ENCODE results near the gene FOXO6.

Gene FOXO6

DNA sequence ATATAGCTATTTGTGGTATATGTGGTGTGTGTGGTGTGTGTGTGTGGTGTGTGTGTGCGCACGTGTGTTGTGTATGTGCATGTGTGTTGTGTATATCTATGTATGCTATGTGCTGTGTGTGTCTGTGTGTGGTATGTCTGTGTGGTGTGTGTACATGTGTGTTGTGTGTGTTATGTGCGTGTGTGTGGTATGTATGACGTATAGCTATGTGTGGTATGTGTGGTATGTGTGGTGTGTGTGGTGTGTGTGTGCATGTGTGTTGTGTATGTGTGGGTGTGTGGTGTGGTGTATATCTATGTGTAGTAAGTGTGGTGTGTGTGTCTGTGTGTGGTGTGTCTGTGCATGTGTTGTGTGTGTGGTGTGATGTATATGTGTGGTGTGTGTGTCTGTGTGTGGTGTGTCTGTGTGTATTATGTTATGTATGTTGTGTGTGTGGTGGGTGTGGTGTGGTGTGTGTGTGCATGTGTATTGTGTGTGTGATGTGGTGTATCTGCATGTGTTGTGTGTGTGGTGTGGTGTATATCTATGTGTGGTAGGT, 63.4 kb downstream of the FOXO6 start:
- Histone ChIP-seq H3K4me3 (ENCODE audit: low read depth in 1 of 2, low read length in 2 of 2) (no peak overlapping the region), H3K36me3 (ENCODE audit: control insufficient read depth in 1 of 2, insufficient read depth in 2 of 2, low read length in 2 of 2) (no peaks in the 10 kb centered on the region), H3K9me3 (ENCODE audit: control insufficient read depth in 1 of 2, low read length in 2 of 2) (no peaks in the 10 kb centered on the region), H3K4me1 (ENCODE audit: control insufficient read depth in 1 of 2, insufficient read depth in 2 of 2, low read length in 2 of 2) (no peaks in the 10 kb centered on the region), H3K27ac (ENCODE audit: low read length) (no peak overlapping the region), H3K27me3 (ENCODE audit: low read depth, low read length) (no peaks in the 10 kb centered on the region)

DNA sequence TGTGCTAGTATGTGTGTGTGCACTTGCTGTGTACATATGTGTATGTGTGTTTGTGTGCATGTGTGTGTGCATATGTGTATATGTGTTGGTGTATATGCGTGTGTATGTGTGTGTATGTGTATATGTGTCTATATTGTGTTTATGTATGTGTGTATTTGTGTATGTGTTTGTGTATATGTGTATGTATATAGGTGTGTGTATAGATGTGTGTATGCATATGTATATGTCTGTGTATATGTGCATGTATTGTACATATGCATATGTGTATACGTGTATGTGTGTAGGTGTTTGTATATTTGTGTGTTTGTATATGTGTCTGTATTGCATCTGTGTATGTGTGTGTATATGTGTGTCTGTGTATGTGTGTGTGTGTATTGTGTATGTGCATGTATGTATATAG, 64.1 kb downstream of the FOXO6 start:
- H3K4me1 ChIP-seq (ENCODE audit: control insufficient read depth in 1 of 2, insufficient read depth in 2 of 2, low read length in 2 of 2), result peaks cover 0 to under 1% of the 10 kb centered on the region in 2 donors
- no peak overlapping the region for H3K27ac ChIP-seq (ENCODE audit: low read length)

DNA sequence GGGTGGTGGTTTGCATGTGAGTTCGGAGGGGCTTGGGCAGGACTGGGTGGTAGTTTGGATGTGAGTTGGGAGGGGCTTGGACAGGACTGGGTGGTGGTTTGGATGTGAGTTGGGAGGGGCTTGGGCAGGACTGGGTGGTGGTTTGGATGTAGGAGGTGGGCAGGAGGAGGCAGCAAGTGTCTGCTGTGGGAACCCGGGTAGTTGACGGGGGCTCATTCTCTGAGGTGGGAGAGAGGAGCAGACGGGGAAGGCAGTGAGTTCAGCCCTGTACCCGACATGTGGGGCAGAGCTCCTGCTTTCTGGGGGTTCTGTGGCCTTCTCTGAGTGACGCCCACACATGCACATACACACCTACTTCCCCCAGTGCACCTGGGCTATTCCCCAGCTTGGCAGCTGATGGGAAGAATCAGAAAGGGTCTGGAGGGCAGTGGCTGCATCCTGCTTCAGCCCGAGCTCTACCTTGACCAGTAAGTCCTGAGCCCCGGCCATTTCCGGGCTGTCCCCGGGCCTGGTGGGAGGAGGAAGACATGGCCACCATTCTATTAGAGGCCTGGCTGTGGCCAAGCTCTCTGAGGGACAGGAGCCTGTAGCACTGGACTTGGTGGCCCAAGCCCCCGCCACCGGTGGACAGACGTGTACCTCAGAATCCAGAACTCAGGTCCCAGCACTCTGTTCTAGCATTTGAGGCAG, 65.1 kb downstream of the FOXO6 start:
- Histone ChIP-seq H3K4me1 (ENCODE audit: control insufficient read depth in 1 of 2, insufficient read depth in 2 of 2, low read length in 2 of 2) (peaks cover 0 to 10% of the 10 kb centered on the region in 2 donors), H3K36me3 (ENCODE audit: control insufficient read depth in 1 of 2, insufficient read depth in 2 of 2, low read length in 2 of 2) (no peaks in the 10 kb centered on the region), H3K27ac (ENCODE audit: low read length) (no peak overlapping the region), H3K27me3 (ENCODE audit: low read depth, low read length) (no peaks in the 10 kb centered on the region), H3K9me3 (ENCODE audit: control insufficient read depth in 1 of 2, low read length in 2 of 2) (no peaks in the 10 kb centered on the region), H3K4me3 (ENCODE audit: low read depth in 1 of 2, low read length in 2 of 2) (no peak overlapping the region)

More for the DNA sequence above, 64.1 kb downstream of the FOXO6 start:
- Histone ChIP-seq H3K36me3 (ENCODE audit: control insufficient read depth in 1 of 2, insufficient read depth in 2 of 2, low read length in 2 of 2) (no peaks in the 10 kb centered on the region), H3K27me3 (ENCODE audit: low read depth, low read length) (no peaks in the 10 kb centered on the region), H3K4me3 (ENCODE audit: low read depth in 1 of 2, low read length in 2 of 2) (no peak overlapping the region), H3K9me3 (ENCODE audit: control insufficient read depth in 1 of 2, low read length in 2 of 2) (no peaks in the 10 kb centered on the region)

DNA sequence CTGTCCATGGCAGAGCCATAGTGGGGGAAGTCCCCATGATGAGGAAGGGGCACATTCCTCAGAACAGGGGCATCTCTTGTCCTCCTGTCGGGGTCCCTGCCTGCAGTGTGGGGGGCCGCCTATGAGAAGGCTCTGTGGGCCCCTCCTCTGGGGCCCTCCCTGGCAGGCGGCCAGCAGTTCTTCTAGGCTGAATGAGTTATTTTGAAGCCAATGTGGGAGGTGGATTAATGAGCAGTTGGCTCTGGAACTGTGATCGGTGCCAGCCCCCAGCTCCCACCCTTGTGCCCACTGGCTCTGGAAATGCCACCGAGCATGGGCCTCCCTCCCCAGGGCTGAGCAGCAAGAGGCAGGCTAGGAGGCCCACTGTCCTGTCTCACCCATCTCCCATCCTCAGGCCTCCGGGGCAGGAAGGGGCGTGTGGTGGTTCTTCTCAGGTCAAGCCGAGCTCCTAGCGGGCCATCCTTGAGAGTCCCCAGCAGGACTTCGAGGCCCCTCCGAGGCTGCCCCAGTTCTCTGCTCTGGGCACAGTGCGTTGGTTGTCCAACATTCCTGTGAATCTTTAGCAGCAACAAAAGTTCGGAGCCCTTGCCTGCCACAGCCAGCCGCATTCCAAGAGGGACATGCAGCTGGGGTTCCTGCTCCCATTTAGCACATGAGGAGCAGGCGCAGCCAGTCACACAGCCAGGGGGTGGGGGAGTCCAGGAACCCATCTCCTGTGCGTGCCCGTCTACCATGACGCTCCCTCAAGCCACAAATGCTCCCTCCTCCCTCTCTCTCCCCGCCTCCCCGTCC, 66.1 kb downstream of the FOXO6 start:
- H3K36me3 ChIP-seq (ENCODE audit: control insufficient read depth in 1 of 2, insufficient read depth in 2 of 2, low read length in 2 of 2), result no peaks in the 10 kb centered on the region
- H3K27ac ChIP-seq (ENCODE audit: low read length), result no peak overlapping the region
- H3K4me1 ChIP-seq (ENCODE audit: control insufficient read depth in 1 of 2, insufficient read depth in 2 of 2, low read length in 2 of 2), result peaks cover 0 to 19% of the 10 kb centered on the region in 2 donors
- H3K27me3 ChIP-seq (ENCODE audit: low read depth, low read length), result no peaks in the 10 kb centered on the region
- H3K4me3 ChIP-seq (ENCODE audit: low read depth in 1 of 2, low read length in 2 of 2), result no peak overlapping the region
- no peaks in the 10 kb centered on the region for H3K9me3 ChIP-seq (ENCODE audit: control insufficient read depth in 1 of 2, low read length in 2 of 2)

DNA sequence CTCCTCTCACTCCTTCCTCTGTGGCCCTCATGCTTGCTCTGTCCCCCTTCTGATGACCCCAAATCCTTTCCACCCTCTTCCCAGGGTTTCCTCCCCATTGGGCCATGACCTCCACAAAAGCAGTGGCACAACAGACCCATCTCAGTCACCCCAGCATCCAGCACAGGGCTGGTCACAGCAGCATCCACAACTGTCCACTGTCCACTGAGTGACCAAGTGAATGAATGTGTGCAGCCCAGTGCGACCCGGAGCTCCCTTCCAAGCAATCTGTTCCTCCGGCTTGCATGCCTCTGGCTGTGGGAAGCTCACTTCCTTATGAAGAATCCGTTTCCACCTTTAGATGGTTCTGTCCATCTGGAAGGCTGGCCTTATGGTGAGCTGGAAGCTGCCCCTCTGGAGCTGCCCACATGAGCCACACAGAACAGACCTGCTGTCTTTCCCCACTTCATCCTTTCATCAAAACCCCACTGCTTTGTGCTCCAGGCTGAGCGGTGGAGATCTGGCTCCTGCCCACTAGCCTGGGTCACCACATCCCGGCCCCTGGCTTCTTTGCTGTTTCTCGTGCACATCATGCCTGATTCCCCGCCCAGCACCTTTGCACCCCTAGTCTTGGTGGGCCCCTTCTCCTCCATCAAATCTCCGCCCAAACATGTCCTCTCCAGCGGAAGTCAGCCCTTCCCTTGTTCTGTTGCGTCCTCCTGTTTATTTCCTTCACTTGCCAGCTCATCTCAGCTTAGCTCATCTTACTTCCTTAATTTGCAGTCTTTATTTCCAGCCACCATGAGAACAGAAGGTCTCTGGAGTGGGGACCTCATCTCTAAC, 66.9 kb downstream of the FOXO6 start:
- peaks cover 7 to 27% of the 10 kb centered on the region in 2 donors for H3K4me1 ChIP-seq (ENCODE audit: control insufficient read depth in 1 of 2, insufficient read depth in 2 of 2, low read length in 2 of 2)
- no peak overlapping the region for H3K4me3 ChIP-seq (ENCODE audit: low read depth in 1 of 2, low read length in 2 of 2)
- H3K27me3 ChIP-seq (ENCODE audit: low read depth, low read length), result no peaks in the 10 kb centered on the region
- no peaks in the 10 kb centered on the region for H3K36me3 ChIP-seq (ENCODE audit: control insufficient read depth in 1 of 2, insufficient read depth in 2 of 2, low read length in 2 of 2)
- no peaks in the 10 kb centered on the region for H3K9me3 ChIP-seq (ENCODE audit: control insufficient read depth in 1 of 2, low read length in 2 of 2)
- H3K27ac ChIP-seq (ENCODE audit: low read length), result no peak overlapping the region

DNA sequence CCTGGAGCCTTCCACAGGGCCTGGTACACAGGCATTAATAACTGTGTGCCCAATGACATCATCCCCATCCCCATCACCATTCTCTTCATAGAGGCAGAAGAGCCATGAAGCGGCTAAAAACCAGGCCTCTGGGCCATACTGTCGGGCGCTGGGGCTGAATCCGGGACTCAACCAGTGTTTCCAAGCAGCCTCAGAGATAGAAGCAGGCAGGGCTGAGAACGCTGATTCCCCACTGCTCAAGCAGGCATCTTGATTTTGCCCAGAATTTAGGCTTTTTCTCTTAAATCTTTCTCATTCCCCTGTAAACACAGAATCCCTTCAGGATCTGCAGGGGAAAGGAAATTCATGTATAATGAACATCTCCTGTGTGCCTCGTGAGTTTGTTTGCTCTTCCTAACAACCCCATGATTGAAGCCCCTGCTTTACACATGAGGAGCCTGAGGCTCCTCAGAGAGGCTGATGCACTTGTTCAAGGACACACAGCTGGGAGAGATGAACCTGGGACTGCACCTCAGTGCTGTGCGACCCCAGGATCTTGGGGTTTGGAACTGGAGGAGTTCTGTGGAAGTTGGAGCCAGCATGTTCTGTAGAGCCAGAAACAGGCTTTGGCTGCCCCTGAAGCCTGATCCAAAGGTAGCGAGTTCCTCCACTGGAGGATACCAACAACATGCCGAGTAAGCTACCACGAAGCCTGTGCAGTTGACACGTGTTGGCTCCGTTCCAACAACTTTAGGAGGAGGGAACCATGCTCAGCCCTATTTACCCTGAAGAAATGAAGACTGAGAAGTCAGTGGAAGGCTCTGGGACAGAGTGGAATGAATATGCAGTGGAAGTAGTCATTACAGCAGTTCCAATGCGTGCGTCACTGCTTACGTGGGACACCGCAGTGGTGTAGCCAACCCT, 67.8 kb downstream of the FOXO6 start:
- Histone ChIP-seq H3K27me3 (ENCODE audit: low read depth, low read length) (no peaks in the 10 kb centered on the region), H3K4me3 (ENCODE audit: low read depth in 1 of 2, low read length in 2 of 2) (no peak overlapping the region), H3K9me3 (ENCODE audit: control insufficient read depth in 1 of 2, low read length in 2 of 2) (no peaks in the 10 kb centered on the region), H3K4me1 (ENCODE audit: control insufficient read depth in 1 of 2, insufficient read depth in 2 of 2, low read length in 2 of 2) (peaks cover 14 to 31% of the 10 kb centered on the region in 2 donors), H3K27ac (ENCODE audit: low read length) (no peak overlapping the region), H3K36me3 (ENCODE audit: control insufficient read depth in 1 of 2, insufficient read depth in 2 of 2, low read length in 2 of 2) (no peaks in the 10 kb centered on the region)

DNA sequence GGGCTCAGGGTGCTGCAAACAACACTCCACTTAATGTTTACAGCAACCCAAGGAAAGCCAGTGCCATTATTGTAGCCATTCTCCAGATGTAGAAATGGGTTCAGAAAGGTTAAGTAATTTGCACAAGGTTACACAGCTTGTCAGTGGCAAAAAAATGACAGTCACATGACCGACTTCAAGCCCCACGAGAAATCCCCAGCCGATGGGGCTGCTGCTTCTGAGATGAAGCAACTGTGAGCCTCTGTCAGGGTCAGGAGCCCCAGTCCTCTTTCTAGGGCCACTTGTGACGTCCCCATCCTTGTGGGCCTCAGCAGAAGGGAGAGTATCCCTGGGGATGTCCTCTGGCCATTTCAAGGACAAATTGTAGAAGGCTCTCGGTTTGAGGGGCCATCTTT, 68.4 kb downstream of the FOXO6 start:
- no peaks in the 10 kb centered on the region for H3K9me3 ChIP-seq (ENCODE audit: control insufficient read depth in 1 of 2, low read length in 2 of 2)
- H3K36me3 ChIP-seq (ENCODE audit: control insufficient read depth in 1 of 2, insufficient read depth in 2 of 2, low read length in 2 of 2), result no peaks in the 10 kb centered on the region
- H3K4me3 ChIP-seq (ENCODE audit: low read depth in 1 of 2, low read length in 2 of 2), result no peak overlapping the region
- H3K27me3 ChIP-seq (ENCODE audit: low read depth, low read length), result no peaks in the 10 kb centered on the region
- no peak overlapping the region for H3K27ac ChIP-seq (ENCODE audit: low read length)
- peaks cover 14 to 31% of the 10 kb centered on the region in 2 donors for H3K4me1 ChIP-seq (ENCODE audit: control insufficient read depth in 1 of 2, insufficient read depth in 2 of 2, low read length in 2 of 2)

DNA sequence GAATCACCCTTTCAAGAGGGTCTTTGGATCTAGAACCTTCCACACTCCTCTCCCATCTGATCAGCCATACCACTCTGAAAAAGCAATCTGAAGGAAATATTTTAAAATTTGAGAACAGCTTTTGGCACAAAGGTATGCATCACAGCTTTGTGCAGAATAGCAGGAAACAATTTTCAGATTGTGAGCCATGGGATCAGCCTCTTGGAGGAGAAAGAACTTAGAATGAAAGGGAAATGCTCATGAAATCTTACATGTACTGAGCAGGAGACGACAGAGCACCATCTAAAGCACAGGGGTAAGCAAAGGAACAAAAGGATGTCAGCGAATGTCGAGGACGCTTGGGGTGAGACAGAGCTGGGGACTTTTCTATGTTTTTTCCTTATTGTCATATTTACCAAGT, 68.8 kb downstream of the FOXO6 start:
- H3K27ac ChIP-seq (ENCODE audit: low read length), result no peak overlapping the region
- peaks cover 14 to 31% of the 10 kb centered on the region in 2 donors for H3K4me1 ChIP-seq (ENCODE audit: control insufficient read depth in 1 of 2, insufficient read depth in 2 of 2, low read length in 2 of 2)

DNA sequence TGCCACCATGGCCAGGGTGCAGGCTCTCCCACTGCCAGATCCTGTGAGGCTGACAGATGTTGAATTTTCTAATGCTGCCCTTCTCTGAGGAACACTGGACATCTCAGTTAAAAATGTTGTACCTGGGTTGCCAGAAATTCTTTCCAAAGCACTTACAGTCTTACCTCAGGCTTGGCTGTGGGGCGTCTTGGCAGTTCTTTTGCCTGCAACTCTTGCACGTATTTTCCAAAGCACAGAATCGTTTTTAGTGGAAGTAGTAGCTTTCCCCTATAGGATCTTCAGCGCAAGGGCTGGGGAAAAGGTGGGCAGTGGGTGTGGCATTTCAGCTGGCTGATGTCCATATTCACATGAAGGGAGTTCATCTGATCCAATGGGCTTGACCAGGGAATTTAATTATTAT, 69.3 kb downstream of the FOXO6 start:
- Histone ChIP-seq H3K27me3 (ENCODE audit: low read depth, low read length) (no peaks in the 10 kb centered on the region), H3K36me3 (ENCODE audit: control insufficient read depth in 1 of 2, insufficient read depth in 2 of 2, low read length in 2 of 2) (no peaks in the 10 kb centered on the region), H3K27ac (ENCODE audit: low read length) (no peak overlapping the region), H3K4me3 (ENCODE audit: low read depth in 1 of 2, low read length in 2 of 2) (no peak overlapping the region), H3K4me1 (ENCODE audit: control insufficient read depth in 1 of 2, insufficient read depth in 2 of 2, low read length in 2 of 2) (peaks cover 14 to 31% of the 10 kb centered on the region in 2 donors), H3K9me3 (ENCODE audit: control insufficient read depth in 1 of 2, low read length in 2 of 2) (no peaks in the 10 kb centered on the region)

More for the DNA sequence above, 68.8 kb downstream of the FOXO6 start:
- Histone ChIP-seq H3K4me3 (ENCODE audit: low read depth in 1 of 2, low read length in 2 of 2) (no peak overlapping the region), H3K36me3 (ENCODE audit: control insufficient read depth in 1 of 2, insufficient read depth in 2 of 2, low read length in 2 of 2) (no peaks in the 10 kb centered on the region), H3K9me3 (ENCODE audit: control insufficient read depth in 1 of 2, low read length in 2 of 2) (no peaks in the 10 kb centered on the region), H3K27me3 (ENCODE audit: low read depth, low read length) (no peaks in the 10 kb centered on the region)

DNA sequence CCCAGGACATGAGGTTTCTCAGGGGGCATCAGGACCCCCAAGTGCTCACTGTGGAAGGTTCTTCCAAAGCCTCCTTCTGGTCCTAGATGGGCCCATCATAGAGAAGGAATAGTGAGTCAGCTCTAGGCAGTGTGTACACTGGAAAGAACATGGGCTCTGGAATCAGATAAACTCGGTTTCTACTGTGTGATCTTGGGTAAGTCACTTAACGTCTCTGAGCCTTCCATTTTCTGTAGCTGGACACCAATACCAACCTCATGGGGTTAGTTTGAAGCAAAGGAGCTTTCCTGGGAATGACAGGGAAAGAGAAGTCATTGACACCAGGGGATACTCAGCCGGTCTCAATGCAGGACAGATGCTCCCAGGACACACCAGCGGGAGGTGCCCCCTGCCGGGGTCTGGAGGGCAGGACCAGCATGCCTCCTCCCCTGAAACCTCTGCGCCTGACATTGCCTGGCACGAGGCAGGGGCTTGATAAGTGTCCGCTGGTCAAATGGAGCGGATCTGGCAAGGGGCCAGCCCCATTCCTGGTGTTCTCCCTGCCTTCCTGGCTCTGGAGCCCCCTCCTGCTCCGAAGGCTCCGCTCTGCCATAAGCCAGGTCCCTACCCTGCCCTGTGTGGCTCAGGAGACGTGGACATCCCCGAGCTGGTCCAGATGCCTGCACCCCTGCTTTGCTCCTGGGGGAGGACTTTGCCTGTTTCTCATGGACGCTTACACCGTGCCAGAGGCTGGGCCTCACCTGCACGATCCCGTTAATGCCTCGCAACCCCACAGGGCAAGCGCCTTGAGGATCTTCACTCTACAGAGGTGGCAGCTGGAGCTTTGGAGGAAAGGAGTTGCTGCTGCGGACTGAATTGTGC, 70.5 kb downstream of the FOXO6 start:
- no peaks in the 10 kb centered on the region for H3K27me3 ChIP-seq (ENCODE audit: low read depth, low read length)
- H3K9me3 ChIP-seq (ENCODE audit: control insufficient read depth in 1 of 2, low read length in 2 of 2), result no peaks in the 10 kb centered on the region
- H3K27ac ChIP-seq (ENCODE audit: low read length), result no peak overlapping the region
- H3K4me1 ChIP-seq (ENCODE audit: control insufficient read depth in 1 of 2, insufficient read depth in 2 of 2, low read length in 2 of 2), result peaks cover 14 to 31% of the 10 kb centered on the region in 2 donors
- no peaks in the 10 kb centered on the region for H3K36me3 ChIP-seq (ENCODE audit: control insufficient read depth in 1 of 2, insufficient read depth in 2 of 2, low read length in 2 of 2)
- H3K4me3 ChIP-seq (ENCODE audit: low read depth in 1 of 2, low read length in 2 of 2), result no peak overlapping the region
